Erythroblast (primary cell): Measurements from ENCODE around the gene CRELD1.

Experiments
- GATA1 ChIP-seq: IDR thresholded peaks from 2 replicates; pipeline ENCODE4 v1.6.1; 2011; ENCODE audit warnings: low read depth, mild to moderate bottlenecking, control low read depth, low read length, moderate library complexity
- POLR2A ChIP-seq: IDR thresholded peaks from 2 replicates; pipeline ENCODE4 v1.6.1; 2011; ENCODE audit warnings: mild to moderate bottlenecking, low read length

- no peak for TF ChIP-seq POLR2A
- TF ChIP-seq GATA1 = no peak
Measured at GRCh38 chr3:9932535-9932842, 1.1 kb upstream of the CRELD1 start.
